SK-N-DZ (cell line): ENCODE results near the gene RGS11.

ENCODE experiments used
- DNase-seq: peaks from one replicate; pipeline ENCODE4 v3.0.0-alpha.2; 2015; ENCODE audit warnings: low spot score

The RGS11 gene

GRCh38 chr16:296806-297510 is 21.2 kb upstream of the RGS11 start:
- DNase-seq, result no peak

GRCh38 chr16:296276-296675 is 20.5 kb upstream of the RGS11 start:
- no peak for DNase-seq

GRCh38 chr16:293043-293775 is 17.5 kb upstream of the RGS11 start:
- DNase-seq, result no peak

GRCh38 chr16:291539-291938 is 15.8 kb upstream of the RGS11 start:
- no peak for DNase-seq

- no peak for DNase-seq
Observed at GRCh38 chr16:290681-291405, 15.1 kb upstream of the RGS11 start.

- DNase-seq, result no peak
Observed at GRCh38 chr16:290015-290680, 14.4 kb upstream of the RGS11 start.

- DNase-seq, result no peak
Observed at GRCh38 chr16:289395-289997, 13.8 kb upstream of the RGS11 start.

- no peak for DNase-seq
Observed at GRCh38 chr16:287981-288920, 12.5 kb upstream of the RGS11 start.

- no peak for DNase-seq
Observed at GRCh38 chr16:287298-287811, 11.6 kb upstream of the RGS11 start.

- DNase-seq, result no peak
Observed at GRCh38 chr16:286491-287297, 10.9 kb upstream of the RGS11 start.

GRCh38 chr16:285146-286055 is 9.7 kb upstream of the RGS11 start:
- DNase-seq, result no peak

GRCh38 chr16:284204-285120 is 8.7 kb upstream of the RGS11 start:
- no peak for DNase-seq

GRCh38 chr16:283033-283805 is 7.5 kb upstream of the RGS11 start, which contains the start of gene PDIA2:
Gene PDIA2, plus strand, starts transcription at chr16:283164. Its CDS starts 6 bp downstream, at chr16:283170.
- DNase-seq, result no peak

- no peak for DNase-seq
Observed at GRCh38 chr16:282491-282890, 6.7 kb upstream of the RGS11 start.

- DNase-seq, result no peak
Observed at GRCh38 chr16:281660-282255, 6.0 kb upstream of the RGS11 start.
